ENCODE results near the gene SYNJ2. TPM values are rescaled to one million over a fixed set of nuclear protein-coding genes. Genes with fewer than 3 reads are reported as not detected.
A peak's percentile ranks its signal among the peaks of the same experiment; 100 is the strongest.

Gene SYNJ2
- total and polyA plus RNA-seq, 2 of the 4 experiments (the other 2 are of a cell fraction): 40.8 to 45.2 TPM

DNA sequence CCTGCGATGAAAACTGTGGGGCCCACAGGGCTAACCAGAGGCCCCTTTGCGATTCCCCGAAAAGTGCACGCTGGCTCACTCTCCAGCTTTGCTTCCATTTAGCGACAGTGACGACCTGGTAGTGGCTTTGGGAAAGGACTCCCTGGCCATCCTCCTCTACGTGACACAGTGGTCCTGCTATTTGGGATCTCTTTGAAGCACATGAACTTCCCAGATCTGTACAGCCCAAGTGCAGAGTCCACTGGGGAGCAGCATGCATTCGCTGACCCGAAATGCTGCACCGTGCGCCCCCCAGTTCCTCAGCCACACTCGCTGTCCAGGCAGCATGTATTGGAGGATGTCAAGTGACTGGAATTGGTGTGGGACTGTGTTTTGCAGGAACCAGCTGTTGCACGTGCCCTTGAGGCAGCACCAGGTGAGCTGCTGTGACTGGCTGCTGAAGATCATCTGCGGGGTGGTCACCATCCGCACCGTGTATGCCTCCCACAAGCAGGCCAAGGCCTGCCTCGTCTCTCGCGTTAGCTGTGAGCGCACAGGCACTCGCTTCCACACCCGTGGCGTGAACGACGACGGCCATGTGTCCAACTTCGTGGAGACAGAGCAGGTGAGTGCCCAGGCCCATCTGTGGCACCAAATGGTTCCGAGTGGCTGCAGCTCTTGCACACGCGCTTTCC lies 51.6 kb downstream of the SYNJ2 start:
- in situ Hi-C loops (cut with MboI; ENCODE audit: low sequenced_read_pairs): no loop called here
- peak overlapping the region; percentile 40 to 68 for H4K8ac ChIP-seq (ENCODE audit: low read depth in 2 of 2, low read length in 2 of 2)

More for the DNA sequence above, 51.6 kb downstream of the SYNJ2 start:
- WGBS, 2 experiments (ENCODE audit: extremely low coverage in 2 of 2, insufficient read length in 1 of 2): 98% methylated on average over 21 of the region's 30 CpGs; no CpG with 5 or more reads in 1 of the 2 experiments
- peaks cover 27% of the 10 kb centered on the region for H3K4me1 ChIP-seq (ENCODE audit: control insufficient read depth, insufficient read depth, low read length)
- peak overlapping the region; percentile 98 for H2AK5ac ChIP-seq (ENCODE audit: low read depth, low read length)
- no peak overlapping the region for H3K4me2 ChIP-seq (ENCODE audit: low read depth, low read length)
- no peak for DNase-seq
- H3K27me3 ChIP-seq (ENCODE audit: control insufficient read depth, insufficient read depth, low read length): no peaks in the 10 kb centered on the region
- peak overlapping the region; percentile 11 for H2BK120ac ChIP-seq (ENCODE audit: low read depth, low read length)
- H3K36me3 ChIP-seq (ENCODE audit: control insufficient read depth, insufficient read depth, low read length): peaks cover 25% of the 10 kb centered on the region
- H3K4me3 ChIP-seq (ENCODE audit: insufficient read depth, low read depth, low read length): no peak overlapping the region
- no peak overlapping the region for H3K56ac ChIP-seq (ENCODE audit: extremely low read depth, insufficient read depth, low read length)
- H3K9me1 ChIP-seq (ENCODE audit: insufficient read depth, low read length): peaks cover 13% of the 10 kb centered on the region
- ATAC-seq (ENCODE audit: low read depth): no peak
- peak overlapping the region; percentile 73 for H4K5ac ChIP-seq (ENCODE audit: low read depth, low read length)
- intact Hi-C loops (cut with micrococcal nuclease) (no loop called here), dilution Hi-C loops (cut with HindIII; ENCODE audit: low sequenced_read_pairs, unreplicated experiment) (no loop called here)
- H3K27ac ChIP-seq (ENCODE audit: insufficient read depth, low read length): peak overlapping the region; percentile 62
- H3K23ac ChIP-seq (ENCODE audit: low read depth, low read length): peak overlapping the region; percentile 76
- peak overlapping the region; percentile 29; the same call in 2 of the 3 replicates for H2BK15ac ChIP-seq (ENCODE audit: low read depth, low read length)
- peak overlapping the region; percentile 87 for H3K4ac ChIP-seq (ENCODE audit: low read depth, low read length)
- ChIA-PET POLR2A (ENCODE audit: unreplicated experiment) (interaction anchor here (1.0 kb wide), 1 partner anchor 9 kb away, joined by 3 read pairs; no protein-coding TSS in a partner anchor), CTCF (no interaction called here)
- H4K91ac ChIP-seq (ENCODE audit: insufficient read depth, low read depth, low read length): peak overlapping the region; percentile 85
- no peaks in the 10 kb centered on the region for H3K9me3 ChIP-seq (ENCODE audit: control insufficient read depth, insufficient read depth, low read length)
- TF ChIP-seq RCOR1 (IDR thresholded peaks at IDR 0.05; ENCODE audit: insufficient replicate concordance, low read length) (no peak), MAFK (IDR thresholded peaks at IDR 0.05; ENCODE audit: low read depth, low read length) (no peak), CEBPB (IDR thresholded peaks at IDR 0.05; ENCODE audit: low read depth, low read length) (no peak), MXI1 (IDR thresholded peaks at IDR 0.05; ENCODE audit: borderline replicate concordance, low read depth, low read length) (no peak)
- peak overlapping the region; percentile 57 for H3K18ac ChIP-seq (ENCODE audit: low read depth, low read length)
- peak overlapping the region; percentile 47 for H2AFZ ChIP-seq (replicated peaks; ENCODE audit: low read length, poor library complexity)
- peak overlapping the region; percentile 64 for H2BK5ac ChIP-seq (ENCODE audit: low read depth, low read length, poor library complexity, severe bottlenecking)
- peak overlapping the region; percentile 31 for H3K14ac ChIP-seq (replicated peaks; ENCODE audit: low read depth, low read length)
- no peak overlapping the region for H3K9ac ChIP-seq (ENCODE audit: low read depth, low read length)
- peaks cover 34 to 82% of the 10 kb centered on the region in 2 experiments for H3K79me1 ChIP-seq (ENCODE audit: low read depth in 1 of 2, low read length in 2 of 2)
- no TSS peak for BruUV-seq (replicated peaks)
- H2AK9ac ChIP-seq (replicated peaks; ENCODE audit: low read depth, low read length, poor library complexity): peak overlapping the region; percentile 75
- no peaks in the 10 kb centered on the region for H4K20me1 ChIP-seq (ENCODE audit: insufficient read depth, low read length)
- peak overlapping the region; percentile 70 for H2BK20ac ChIP-seq (ENCODE audit: low read depth, low read length)
